GM19351 (cell line): ENCODE data around the gene C11orf68.
"Not testable (repeated sequence)": the region's sequence is repeated elsewhere in the genome, so short reads cannot be mapped to it uniquely, and the experiment has no call there.

Experiments used
- ATAC-seq: cut with Tn5 transposase; IDR thresholded peaks from one replicate; pipeline ENCODE4 v1.9.1; 2021; ENCODE audit warnings: mild to moderate bottlenecking, moderate library complexity; ENCODE audit not compliant: unreplicated experiment

The C11orf68 gene

DNA sequence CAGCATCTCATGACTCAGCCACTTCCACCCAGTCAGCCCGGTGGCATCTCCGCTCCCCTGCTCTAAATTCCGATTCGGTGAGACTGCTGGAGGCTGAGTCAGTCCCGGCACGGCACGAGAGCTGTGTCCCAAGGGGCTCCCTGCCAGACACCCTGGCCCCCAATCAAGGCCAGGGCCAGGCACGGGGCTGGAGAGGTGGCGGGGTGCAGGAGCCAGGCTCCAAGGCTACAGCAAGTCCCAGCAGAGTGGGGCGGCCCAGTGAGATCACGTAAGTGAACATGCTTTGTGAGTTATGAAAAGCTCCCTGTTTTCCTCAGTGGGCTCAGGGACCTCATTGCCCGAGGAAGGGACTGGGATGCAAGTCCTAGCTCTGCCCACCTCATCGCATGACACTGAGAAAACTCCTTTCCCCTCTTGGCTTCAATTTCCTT is 3.0 kb downstream of the C11orf68 start:
- ATAC-seq: no peak

DNA sequence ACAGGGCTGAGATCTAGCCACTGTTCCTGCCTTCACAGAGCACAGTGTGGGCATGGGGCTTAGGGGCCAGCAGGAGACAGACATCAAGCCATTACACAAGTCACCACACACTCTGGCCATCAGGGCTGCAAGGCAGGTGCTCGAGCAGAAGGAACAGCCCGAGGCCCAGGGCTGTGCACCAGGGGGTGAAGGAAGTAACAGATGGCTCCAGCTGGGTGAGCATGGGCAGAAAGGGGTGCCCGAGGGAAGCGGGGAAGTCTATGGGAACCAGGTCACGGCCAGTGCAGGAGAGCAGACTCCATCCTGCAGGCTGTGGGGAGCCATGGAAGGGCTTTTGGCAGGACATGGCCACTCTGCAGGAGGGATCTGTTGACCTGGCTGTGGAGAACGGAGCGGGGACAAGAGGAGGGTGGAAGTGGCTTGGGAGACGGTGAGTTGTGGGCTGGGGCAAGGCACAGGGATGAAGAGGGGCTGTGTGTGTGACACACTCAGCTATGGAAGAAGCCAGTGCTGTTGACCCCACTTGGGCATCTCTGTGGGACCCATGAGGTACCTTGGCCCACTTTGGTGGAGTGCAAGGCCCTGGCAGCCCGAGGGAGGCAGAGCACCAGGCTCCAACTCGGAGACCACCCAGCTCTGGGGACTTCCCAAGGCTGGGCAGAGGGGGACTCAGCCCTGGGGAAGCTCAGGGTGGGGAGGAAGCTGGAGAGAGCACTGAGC is 3.6 kb downstream of the C11orf68 start:
- no peak for ATAC-seq

DNA sequence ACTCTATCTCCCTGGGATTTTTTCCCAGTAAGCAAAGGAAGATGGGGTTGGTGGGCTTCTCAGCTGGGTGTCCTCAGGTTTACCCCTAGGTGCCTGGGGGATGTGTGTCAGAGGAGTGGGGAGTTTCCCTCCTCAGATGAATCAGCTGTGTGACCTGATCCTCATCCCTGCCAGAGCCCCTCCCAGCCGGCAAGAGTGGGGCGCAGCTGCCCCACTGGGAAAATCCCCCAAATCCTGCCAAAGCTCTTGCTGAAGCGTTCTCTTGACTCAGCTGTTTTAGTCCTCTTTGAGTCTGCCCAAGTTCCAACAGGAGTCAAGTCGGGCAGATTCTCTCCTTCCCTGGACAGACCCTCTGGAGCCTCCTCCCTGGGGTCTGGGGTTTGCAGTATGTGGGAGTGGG is 6.0 kb downstream of the C11orf68 start:
- ATAC-seq: no peak

DNA sequence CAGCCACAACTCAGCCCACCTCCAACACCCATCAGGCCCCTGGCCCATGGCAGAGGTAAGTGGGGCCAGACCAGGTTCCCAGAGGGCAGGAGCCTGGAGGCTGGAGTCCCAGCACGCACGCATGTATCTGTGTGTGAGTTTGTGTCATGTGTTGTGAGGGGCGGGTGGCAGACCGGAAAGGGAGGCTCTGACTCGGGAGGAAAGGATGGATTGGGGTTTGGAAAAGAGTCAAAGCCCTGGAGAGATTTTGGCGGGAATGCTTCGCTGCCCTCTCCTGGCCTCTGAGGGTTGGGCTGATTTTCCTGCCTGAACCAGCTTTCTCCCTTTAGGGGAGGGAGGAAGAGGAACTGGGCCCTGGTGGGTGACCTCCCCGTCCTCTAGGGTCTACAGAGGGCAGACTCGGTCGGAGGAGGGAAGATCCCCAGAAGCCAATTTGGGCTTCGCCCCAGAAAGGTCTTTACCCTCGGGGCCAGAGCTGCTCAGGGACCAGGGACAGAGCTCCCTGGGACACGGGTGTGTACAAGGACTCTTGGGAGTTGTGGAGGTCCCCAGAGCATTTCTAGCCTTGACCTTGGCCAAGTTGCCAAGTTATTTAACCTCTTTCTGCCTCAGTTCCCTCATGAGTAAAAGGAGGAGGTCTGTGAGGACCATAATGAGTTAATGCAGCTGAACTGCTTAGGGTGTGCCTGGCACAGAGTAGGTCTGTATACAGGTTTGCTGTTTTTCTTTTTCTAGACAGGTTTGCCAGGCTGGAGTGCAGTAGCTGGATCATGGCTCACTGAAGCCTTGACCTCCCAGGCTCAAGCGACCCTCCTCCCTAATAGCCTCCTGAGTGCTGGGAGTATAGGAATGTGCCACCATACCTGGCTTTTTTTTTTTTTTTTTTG is 6.9 kb downstream of the C11orf68 start:
- no peak for ATAC-seq

DNA sequence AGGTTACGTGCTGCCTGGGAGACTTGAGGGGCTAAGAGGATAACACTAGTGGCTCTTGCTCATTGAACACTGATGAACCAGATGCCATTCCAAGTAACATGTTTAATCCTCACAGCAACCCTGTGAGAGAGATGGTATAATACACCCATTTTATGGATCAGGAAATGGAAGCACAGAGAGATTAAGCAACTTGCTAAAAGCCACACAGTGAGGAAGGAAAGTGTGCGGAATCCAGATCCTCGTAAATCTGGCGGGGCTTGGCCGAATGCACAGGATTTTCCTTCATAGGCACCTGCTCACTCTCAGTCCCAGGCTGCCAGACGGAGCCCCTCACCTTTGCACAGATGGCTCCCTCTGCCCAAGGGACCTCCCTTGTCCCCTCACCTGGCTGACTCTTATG is 11.0 kb downstream of the C11orf68 start:
- ATAC-seq: no peak

DNA sequence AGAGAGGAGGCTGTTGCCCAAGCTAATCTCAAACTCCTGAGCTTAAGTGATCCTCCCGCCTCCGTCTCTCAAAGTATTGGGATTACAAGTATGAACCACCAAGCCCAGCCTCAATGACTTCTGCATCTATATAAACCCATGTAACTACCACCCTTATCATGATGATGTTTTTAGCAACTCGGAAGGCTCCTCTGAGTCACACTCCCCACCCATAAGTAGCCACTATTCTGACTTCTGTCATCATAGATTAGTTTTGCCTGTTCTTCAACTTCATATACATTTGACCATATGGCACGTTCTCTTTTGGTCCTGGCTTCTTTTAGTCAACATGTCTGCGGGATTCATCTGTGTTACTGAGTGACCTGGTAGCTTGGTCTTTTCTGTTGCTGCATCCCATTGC is 12.3 kb downstream of the C11orf68 start:
- ATAC-seq: no peak

DNA sequence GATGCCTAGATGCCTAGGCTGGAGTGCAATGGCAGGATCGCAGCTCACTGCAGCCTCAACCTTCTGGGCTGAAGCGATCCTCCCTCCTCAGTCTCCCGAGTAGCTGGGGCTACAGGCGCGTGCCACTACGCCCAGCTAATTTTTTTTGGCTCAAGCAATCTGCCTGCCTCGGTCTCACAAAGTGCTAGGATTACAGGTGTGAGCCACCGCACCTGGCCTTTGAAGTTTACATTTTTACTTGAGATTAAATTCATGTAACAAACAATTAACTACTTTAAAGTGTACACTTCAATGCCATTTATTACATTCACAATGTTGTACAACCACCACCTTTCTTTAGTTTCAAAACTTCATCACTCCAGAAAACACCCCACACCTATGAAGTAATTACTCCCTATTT is 15.1 kb downstream of the C11orf68 start:
- ATAC-seq: no peak

DNA sequence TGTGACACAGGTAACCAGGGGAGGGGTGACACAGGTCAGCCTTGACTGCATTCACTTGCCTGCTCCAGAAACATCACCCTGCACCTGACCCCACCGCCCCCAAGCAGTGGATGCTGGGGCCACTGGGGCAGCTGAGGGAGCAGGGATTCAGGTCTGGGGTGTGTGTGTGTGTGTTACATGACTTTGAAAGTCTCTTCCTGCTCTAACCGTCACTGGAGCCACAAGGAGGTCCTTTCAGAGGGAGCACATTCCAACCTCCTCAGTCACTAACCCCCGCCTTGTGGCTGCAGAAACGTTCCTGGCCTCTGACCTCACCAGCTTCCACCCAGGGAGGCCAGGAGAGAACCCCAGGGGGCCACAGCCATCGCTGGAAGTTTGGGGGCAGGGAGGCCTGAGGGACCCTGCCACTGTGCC is 15.8 kb downstream of the C11orf68 start:
- ATAC-seq: no peak

DNA sequence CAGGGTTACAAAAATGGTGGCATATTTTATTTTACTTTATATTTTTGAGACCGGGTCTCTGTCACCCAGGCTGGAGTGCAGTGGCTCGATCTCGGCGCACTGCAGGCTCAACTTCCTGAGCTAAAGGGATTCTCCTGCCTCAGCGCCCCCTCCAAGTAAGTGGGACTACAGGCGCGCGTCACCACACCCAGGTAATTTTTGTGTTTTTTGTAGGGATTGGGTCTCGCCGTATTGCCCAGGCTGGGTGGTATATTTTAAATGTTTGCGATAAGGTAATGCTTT is 18.0 kb downstream of the C11orf68 start:
- no peak for ATAC-seq

DNA sequence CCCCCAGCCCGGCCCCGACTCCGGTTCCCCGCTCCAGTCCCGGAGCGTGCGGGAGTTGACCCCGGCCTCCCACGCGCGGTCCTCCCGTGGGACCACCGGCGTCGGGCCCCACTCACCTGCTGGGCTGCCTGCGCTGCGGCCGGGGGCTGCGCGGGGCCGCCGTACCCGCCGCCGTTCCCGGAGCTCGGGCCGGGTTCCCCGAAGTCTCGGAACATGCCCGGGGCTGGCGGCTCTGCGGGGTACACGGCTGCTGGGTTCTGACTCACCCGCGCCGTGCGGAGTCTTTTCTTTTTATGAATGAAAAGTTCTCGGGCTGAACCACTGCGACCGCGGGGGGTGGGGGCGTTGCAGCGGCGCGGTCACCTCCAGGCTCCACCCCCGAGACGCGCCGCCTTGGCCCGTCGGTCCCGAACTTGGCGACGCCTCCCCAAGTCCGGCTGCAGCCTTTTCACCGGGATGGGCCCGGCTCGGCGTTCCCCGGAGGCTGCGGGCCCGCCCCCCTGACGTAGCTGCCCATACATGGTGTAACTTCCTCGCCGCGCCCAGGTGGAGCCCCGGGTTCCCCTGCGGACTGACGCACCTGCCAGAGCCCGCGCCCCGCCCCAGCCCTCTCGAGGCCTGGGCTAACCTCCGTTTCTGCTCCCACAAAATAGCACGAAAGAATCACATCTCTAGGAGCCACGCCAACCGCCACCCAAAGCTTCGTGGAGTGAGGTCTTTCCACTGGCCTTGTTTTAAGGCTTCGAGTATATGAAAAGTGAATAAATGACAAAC is 18.6 kb downstream of the C11orf68 start, which contains the start of gene FOSL1:
Gene FOSL1 (minus strand): TSS at position 264 of the 774 bp plus-strand sequence. CDS start 49 bp downstream, at position 215.
- peak; percentile 82 for ATAC-seq

DNA sequence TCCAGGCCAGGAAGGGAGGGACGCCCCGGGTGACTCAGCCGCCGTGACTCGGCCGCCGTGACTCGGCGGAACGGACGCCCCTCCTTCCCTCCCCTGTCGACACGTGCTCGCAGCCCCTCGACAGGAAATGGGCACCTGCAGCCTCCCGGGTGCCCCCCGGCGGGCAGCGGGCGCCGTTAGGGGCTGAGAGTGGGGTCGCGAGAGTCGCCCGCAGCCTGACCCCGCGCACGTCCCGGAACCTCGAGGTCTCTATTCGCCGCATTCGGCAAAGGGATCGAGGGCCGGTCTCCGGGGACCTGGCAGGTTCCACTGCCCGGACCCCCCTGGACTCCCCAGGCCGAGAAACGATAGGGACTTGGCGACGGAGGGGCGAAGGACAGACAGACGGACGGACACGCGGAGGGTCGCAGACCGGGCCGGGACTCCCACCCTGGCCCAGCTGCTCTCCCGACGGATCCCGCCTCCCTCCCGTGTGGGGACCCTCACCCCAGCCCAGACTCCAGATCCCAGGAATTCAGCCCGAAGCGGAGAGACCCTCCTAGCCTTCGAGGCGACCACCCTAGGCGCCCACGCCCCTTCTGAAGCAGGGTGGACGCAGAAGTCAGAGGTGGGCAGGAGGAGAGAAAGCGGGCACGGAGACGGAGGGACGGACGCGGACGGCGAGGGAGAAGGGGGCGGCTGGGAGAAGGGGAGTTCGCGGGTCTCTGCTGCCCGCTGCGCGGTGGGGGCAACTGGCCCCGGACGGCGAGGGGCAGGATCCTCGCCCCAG is 19.3 kb downstream of the C11orf68 start:
- ATAC-seq: no peak

DNA sequence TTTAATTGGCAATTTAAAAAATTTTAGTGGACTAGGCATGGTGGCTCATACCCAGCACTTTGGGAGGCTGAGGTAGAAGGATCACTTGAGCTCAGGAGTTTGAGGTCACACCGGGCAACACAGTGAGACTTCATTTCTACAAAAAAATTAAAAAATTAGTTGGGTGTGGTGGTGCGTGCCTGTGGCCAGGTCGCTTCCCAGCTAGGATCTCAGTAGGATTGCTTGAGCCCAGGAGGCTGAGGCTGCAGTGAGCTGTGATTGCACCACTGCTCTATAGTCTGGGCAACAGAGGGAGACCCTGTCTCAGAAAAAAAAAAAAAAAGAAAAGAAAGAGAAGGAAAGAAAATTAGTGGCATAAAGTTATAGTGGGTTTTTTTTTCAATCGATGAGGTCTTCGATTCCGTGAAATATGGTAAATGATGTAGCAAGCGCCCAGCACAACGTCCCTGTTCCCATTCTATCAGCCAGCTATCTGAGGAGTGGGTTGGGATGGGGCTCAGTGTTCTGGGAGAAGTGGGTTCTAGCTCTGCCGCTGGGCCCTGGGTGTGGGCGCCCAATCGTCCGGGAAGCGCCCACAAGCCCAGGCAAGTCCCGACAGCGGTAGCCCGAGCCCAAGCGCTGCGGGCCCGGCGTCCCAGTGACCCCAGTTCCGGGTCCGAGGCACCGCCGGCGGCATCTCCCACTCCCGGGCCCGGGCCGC is 20.1 kb downstream of the C11orf68 start:
- ATAC-seq: no peak

DNA sequence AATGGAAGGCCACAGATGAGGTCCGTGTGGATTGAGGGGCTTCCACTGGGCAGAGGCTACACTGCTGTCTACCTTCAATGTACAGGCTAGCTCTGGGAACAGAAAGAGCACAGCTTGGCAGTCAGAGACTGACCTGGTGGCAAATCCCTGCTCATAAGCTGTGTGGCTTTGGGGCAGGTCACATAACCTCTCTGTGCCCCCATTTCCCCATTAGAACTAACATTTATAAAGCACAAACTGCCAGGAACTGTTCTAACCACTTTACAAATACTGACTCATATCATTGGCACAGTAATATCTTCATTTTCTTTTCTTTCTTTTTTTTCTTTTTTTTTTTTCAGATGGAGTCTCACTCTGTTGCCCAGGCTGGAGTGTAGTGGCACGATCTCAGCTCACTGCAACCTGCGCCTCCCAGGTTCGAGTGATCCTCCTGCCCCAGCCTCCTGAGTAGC is 21.8 kb downstream of the C11orf68 start:
- no peak for ATAC-seq

DNA sequence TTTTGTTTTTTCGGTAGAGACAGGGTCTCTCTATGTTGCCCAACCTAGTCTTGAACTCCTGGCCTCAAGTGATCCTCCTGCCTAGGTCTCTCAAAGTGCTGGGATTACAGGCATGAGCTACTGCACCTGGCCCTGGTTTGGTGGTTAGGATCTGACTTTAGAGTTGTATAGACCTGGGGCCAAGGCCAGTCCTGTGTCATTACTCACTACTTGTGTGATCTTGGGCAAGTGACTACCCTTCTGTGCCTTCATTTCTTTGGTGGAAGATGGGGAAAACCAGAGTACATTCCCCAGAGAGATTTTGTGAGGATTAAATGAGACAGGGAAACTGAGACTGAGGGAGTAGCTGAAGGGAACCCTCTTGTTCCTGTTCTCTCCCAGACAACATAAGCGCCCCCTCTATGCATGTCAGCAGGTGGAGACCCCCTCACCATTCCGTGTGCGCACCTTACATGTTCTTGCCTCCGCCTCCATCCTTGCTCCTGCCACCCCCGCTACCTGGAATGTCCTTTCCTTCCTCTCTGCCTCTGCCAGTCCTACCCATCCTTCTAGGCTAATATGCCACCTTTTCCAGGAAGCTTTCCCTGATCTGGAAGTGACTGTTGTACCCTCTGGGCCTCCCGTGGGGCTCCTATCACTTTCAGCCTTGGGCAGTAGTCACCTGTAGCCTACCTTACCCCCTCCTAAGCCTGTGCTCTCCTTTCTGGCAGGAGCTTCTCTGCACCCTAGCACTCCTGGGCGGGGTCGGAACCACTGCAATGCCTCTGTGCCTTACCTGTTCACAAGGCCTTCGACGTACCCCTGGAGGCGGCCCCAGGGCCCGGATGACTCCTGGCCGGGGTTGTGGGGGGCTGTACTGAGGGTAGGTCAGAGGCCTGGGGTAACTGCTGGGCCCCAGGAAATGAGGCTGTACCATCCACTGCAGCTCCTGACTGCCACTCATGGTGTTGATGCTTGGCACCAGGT is 22.5 kb downstream of the C11orf68 start:
- ATAC-seq: no peak

DNA sequence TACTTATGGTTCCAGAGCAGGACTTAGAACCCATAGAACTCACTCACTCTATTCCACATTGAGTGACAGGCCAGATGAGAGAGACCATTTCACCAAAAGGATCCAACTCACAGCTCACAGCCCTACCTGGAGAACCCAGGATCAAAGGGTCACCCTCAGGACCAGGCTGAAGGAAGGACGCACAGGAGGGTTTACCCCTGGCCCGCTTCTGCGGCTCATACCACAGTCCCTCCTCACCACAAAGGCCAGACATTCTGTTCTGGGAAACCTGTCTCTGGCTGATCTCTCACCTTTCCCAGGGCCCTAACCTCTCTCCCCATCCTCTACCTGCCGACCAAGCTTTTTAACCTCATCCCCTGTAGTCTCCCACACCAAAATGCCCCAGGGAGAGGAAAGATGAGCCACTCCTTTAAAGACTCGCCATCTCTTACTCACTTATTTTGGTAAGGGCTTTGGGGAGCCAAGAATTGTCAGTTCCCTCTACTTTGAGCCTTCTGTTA is 23.3 kb downstream of the C11orf68 start:
- ATAC-seq: no peak

DNA sequence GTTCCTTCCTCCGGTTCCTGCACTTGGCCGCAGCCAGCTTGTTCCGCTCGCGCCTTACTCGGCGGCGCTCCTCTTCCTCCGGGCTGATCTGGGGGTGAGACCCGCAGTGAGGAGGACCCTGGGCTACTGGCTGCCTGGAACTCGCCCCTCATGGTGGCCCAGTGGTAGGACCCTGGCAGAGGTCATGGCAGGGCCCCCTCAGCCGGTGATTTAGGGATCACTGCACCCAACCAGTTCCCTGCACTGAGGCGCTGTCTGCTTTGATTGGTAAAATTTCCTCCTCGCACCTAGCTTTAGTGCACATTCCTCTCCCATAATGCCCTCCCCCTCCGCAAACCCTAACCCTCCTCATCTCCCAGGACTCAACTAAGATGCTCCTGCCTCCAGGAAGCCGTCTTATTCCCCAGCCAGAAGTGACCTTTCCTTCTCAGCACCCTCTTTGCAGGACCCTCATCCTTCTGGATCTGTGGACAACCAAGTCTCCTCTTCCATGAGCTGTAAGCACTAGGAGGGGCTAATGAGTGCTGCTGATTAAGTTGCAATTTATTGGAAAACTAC is 24.7 kb downstream of the C11orf68 start:
- no peak for ATAC-seq

DNA sequence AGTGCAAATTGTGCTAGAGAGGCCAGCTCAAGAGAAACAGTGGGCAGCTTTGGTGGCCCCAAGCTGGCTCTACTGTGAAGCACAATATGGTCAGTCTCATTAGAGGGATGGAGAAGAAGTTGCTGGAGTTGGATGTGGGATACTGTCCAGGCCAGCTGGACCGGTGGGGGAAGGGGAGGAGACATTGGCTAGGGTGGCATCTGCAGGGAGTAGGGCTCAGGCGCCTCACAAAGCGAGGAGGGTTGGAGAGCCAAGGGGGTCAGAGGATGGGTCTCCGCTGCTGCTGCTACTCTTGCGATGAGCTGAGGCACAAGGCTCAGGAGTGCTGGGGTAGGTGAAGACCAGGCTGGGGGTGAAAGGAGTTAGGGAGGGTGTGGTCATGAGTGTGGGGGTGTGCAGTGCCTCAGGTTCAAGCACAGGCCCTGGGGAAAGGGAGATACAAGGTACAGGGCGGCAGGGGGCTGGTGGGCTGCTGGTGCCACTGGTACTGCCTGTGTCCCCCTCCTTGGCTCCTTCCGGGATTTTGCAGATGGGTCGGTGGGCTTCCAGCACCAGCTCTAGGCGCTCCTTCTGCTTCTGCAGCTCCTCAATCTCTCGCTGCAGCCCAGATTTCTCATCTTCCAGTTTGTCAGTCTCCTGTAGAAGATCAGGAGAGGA is 26.1 kb downstream of the C11orf68 start:
- ATAC-seq: no peak

DNA sequence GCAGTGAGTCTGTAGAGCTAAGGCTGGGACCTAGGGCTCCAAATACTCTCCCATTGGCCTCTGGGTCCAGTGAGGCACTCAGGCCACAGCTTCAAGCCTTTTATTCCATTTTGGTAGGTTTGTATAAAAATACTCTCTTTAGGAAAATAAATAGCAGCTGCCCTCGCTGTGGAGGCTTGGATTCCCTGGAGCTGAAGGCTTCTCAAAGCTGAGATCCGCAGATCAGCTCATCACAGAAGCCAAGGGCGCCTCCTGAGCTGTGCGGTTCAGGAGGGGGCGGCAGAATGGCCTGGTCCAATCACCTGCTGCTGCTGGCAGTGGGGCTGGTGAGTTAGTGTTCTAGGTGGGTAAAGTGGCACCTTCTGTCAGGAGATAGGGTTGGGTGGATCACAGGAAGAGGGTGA is 26.7 kb downstream of the C11orf68 start:
- ATAC-seq: not testable (repeated sequence)
